HG03469 (cell line): ENCODE data around the gene FAM83E.
"Not testable (repeated sequence)": the region's sequence is repeated elsewhere in the genome, so short reads cannot be mapped to it uniquely, and the experiment has no call there.

ENCODE experiments used
- ATAC-seq: cut with Tn5 transposase; IDR thresholded peaks from one replicate; pipeline ENCODE4 v1.9.1; 2021; ENCODE audit warnings: mild to moderate bottlenecking, moderate library complexity, moderate number of reproducible peaks; ENCODE audit not compliant: unreplicated experiment

The FAM83E gene

DNA sequence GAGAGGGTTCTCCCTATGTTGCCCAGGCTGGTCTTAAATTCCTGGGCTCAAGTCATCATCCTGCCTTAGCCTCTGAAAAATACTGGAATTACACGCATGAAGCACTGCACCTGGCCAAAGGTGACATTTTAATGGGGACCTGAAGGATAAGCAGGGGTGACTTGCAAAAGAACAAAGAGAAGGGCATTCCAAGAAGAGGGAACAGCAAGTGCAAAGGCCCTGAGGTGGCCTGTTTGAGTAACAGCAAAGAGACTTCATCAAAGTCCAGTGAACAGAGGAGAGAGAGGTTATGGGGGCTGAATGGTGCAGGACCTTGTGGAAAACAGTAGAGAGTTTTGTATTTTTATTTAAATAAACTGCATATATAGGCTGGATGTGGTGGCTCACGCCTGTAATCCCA, 27.0 kb upstream of the FAM83E start:
- no peak for ATAC-seq

- no peak for ATAC-seq
Measured at GRCh38 chr19:48639483-48640375, 24.9 kb upstream of the FAM83E start.

GRCh38 chr19:48638831-48639381, 24.0 kb upstream of the FAM83E start:
- no peak for ATAC-seq

DNA sequence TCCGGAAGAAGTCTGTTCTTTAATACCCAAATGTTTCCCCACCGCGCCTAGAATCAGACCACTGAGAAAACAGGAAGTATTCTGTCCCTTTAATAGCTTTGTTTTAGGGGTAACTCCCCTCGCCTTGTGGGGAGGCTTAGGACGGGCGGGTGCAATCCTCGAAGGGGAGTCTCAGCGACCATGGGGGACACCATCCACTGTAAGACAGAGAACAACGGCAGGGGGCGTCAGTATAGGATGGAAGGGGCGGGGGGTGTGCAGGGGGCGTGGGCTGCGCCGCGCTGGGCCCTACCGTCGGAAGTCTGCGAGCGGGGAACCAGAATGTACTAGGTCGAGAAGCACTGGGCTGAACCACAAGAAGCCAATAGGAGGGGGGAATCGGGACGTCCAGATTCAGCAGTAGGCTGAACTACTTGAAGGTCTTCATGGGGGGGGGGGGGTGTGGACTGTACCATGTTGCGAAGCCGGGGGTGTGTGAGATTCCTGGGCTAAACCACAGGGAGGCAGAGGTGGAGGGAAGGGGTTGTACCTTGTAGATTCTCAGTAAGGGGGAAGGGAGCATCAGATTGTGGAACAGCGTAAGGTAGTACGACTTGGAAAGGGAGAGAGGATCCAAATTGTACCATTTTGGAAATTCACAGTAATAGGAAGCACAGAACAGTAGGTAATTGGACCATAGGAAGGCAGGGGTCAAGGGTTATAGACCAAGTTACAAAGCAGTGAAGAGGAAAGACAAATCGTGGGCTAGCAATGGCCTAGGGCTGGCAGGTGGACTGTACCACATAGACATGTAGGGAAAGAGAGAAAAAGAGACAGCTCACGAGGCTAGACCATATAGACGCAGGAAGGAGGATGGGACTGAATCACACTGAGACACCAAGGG, 23.3 kb upstream of the FAM83E start:
- no peak for ATAC-seq

GRCh38 chr19:48637449-48637947, 22.6 kb upstream of the FAM83E start:
- ATAC-seq, result peak; percentile 59

DNA sequence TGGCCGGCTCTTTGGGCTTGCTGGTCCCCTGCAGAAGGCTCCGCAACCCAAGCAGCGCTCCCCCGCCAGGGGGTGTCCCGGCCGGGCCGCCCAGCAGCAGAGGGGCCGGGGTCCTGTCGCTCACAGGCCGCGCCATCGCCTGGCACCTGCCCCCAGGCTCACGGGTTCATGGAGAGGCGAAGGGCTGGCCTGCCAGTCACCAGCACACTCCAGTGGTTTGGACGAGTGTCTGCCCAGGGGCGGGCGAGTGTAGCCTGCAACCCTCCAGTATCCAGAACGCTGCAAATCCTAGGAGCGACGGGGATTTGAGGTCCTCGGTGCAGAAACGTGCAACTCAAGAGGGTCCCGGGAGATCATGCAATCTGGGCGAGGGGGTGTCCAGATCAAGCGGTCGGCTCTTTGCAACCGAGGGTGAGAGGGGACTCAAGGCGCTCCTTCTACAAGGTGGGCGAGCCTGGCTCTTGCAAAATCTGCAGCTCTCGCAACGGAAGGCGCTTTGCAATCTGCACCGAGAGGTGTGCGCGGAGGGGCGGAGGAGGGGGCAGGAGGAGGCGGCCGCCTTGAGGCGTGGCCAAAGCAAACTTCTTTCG, 22.1 kb upstream of the FAM83E start, which contains the start of gene DBP:
Gene DBP, minus strand, starts transcription at position 521 of the 590 bp plus-strand sequence. Its CDS starts 385 bp downstream, at position 136.
- no peak for ATAC-seq

DNA sequence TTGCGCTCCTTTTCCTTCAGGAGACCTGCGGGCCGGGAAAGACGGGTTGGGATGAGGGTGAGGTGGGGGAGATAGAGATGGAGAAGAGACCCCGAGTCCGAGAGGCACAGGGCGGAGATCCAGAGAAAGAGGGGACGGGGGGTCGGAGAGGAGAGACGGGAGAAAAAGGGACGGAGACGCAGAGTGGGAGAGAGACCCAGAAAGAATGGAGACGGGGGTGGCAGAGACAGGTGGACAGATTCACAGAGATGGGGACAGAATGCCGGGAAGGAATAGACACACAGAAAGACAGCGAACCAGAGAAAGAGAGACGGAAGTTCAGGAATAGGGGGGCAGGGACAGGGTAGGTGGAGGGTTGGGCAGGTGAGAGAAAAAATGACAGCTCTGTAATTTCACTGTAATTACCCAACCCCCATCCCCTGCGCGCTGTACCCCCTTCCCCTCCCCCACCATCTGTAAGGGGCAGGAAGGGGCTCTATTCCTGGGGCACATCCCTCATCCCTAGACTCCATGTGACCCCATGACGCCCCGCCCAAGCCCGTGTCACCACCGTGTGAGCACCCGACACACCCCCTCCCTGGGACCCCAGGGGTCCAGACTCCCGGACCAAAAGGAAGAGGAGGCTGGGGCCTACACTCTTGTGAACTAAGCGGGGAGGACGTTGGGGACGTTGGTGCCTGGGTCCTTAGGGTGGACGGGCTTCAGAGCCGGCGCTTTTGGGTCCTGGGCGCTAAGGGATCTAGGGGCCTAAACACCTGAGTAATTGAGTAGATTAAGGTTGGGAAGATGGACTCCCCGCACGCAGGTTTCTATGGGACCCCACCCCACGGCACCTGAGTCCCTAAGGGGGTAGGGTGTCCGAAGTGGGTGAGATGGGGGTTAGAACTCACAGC, 21.3 kb upstream of the FAM83E start:
- no peak for ATAC-seq

DNA sequence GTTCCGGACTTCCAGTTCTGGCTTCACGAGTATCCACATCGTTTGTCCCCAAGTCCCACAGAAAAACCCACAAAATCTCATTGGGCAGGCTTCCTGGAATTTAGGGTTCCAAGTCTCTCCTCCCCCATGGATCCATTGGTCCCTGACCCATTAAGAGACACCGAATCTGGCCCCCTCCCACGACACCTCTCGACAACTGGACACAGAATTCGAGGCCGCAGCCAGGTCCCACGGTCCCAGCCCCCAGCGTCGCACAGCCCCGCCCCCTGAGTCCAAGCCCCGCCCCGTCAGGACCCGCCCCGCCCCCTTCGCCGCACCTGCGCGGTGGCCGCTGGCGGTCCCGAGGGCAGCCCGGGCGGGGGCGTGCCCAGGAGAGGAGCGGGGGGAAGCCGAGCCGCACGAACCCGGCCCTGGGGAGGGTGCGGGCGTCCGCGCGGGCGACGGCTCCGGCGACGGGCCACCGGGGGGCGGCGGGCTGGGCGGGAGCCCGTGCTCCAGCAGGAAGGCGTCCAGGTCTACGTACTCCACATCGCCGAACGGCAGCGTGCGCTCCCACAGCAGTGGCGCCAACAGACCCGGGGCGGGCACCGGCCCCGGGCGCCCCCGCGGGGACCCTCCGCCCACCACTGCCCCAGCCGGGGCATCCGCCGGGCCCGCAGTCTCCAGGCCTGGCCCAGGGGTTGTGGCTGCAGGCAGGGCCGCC, 20.5 kb upstream of the FAM83E start:
- no peak for ATAC-seq

- no peak for ATAC-seq
Measured at GRCh38 chr19:48634424-48635262, 19.8 kb upstream of the FAM83E start.

GRCh38 chr19:48634036-48634342, 19.1 kb upstream of the FAM83E start:
- no peak for ATAC-seq

DNA sequence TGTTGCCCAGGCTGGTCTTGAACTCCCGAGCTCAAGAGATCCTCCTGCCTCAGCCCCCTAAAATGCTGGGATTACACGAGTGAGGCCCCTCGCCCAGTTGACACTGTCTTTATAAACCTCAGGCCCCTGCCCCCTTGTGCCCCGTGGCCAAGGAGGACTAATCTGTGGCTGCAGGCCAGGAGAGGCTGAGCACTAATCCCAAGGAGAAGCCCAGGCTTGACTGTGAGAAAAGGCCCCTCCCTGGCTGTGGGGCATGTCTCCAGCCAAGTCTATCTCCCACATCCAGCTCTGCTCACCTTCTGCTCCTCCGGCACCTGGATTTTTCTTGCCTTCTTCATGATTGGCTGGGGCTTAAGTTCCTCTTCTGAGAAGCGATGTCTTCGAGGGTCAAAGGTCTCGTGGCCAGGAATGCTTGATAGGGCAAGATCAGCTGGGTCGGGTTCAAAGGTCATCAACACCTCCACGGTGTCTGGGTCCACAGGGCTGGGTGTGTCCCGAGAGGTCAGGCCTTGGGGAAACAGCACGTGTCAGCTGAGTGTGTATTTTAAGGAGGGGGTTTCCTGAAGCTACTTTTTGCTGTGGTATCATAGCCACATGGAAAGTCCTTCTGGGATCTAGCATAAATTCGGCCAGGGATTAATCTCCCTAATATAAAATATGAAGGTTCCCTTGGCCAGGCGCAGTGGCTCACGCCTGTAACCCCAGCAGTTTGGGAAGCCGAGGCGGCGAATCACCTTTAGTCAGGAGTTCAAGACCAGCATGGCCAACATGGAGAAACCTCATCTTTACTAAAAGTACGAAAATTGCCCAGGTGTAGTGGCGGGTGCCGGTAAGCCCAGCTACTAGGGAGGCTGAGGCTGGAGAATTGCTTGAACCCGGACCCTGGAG, 18.5 kb upstream of the FAM83E start:
- ATAC-seq, result no peak

DNA sequence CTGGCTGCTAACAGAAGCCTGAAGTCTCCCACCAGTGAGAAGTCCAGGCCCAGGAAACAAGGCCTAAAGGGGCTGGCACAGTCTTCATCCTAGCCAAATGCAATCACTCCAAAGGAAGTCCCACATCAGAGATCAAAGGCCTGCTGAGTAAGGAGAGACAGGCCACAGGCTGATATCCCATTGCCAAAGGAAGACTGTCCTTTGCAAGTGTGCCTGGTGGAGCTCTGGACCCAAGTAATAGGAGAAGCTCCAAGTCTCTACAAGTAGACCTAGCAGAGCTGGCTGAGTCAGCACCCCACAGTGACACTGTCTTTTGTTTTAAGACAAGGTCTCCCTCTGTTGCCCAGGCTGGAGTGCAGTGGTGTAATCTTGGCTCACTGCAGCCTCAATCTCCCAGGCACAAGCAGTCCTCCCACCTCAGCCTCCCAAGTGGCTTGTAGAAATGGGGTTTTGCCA, 17.8 kb upstream of the FAM83E start:
- ATAC-seq, result no peak

- not testable (repeated sequence) for ATAC-seq
Measured at GRCh38 chr19:48632286-48632685, 17.4 kb upstream of the FAM83E start.

GRCh38 chr19:48631225-48631624, 16.3 kb upstream of the FAM83E start:
- ATAC-seq, result no peak

GRCh38 chr19:48630296-48631063, 15.6 kb upstream of the FAM83E start:
- ATAC-seq, result no peak

- no peak for ATAC-seq
Measured at GRCh38 chr19:48629599-48630295, 14.9 kb upstream of the FAM83E start.
